CD4-positive, alpha-beta T cell treated with Interleukin-4 for 4 hours (primary cell): ENCODE measurements around the gene MAB21L2.
"Not testable (repeated sequence)": the region's sequence is repeated elsewhere in the genome, so short reads cannot be mapped to it uniquely, and the experiment has no call there.

ENCODE experiments used
- DNase-seq: peaks from one replicate; pipeline ENCODE4 v3.0.0-alpha.2; 2020

Gene MAB21L2

GRCh38 chr4:150582146-150582872 is at the start of gene MAB21L2:
Gene MAB21L2 (plus strand): TSS chr4:150582151. CDS start chr4:150583030, 879 bp downstream.
- no peak for DNase-seq

GRCh38 chr4:150533673-150534072 is 48.3 kb upstream of the MAB21L2 start:
- DNase-seq, result no peak

- DNase-seq, result no peak
Measured at GRCh38 chr4:150534818-150535217, 47.1 kb upstream of the MAB21L2 start.

- not testable (repeated sequence) for DNase-seq
Measured at GRCh38 chr4:150537911-150538310, 44.0 kb upstream of the MAB21L2 start.

- DNase-seq, result no peak
Measured at GRCh38 chr4:150540536-150540935, 41.4 kb upstream of the MAB21L2 start.

- no peak for DNase-seq
Measured at GRCh38 chr4:150540959-150541360, 41.0 kb upstream of the MAB21L2 start.

GRCh38 chr4:150541681-150542080 is 40.3 kb upstream of the MAB21L2 start:
- DNase-seq, result no peak

- no peak for DNase-seq
Measured at GRCh38 chr4:150543042-150543441, 38.9 kb upstream of the MAB21L2 start.

- DNase-seq, result no peak
Measured at GRCh38 chr4:150546286-150546685, 35.7 kb upstream of the MAB21L2 start.

- no peak for DNase-seq
Measured at GRCh38 chr4:150547154-150547838, 34.7 kb upstream of the MAB21L2 start.

- not testable (repeated sequence) for DNase-seq
Measured at GRCh38 chr4:150557811-150558210, 24.1 kb upstream of the MAB21L2 start.

GRCh38 chr4:150561143-150561737 is 20.7 kb upstream of the MAB21L2 start:
- no peak for DNase-seq

- no peak for DNase-seq
Measured at GRCh38 chr4:150562250-150562649, 19.7 kb upstream of the MAB21L2 start.

GRCh38 chr4:150562751-150563150 is 19.2 kb upstream of the MAB21L2 start:
- no peak for DNase-seq

GRCh38 chr4:150564967-150565366 is 17.0 kb upstream of the MAB21L2 start:
- DNase-seq, result not testable (repeated sequence)

GRCh38 chr4:150567070-150567469 is 14.9 kb upstream of the MAB21L2 start:
- DNase-seq, result no peak

GRCh38 chr4:150569384-150569987 is 12.5 kb upstream of the MAB21L2 start:
- no peak for DNase-seq

- DNase-seq, result no peak
Measured at GRCh38 chr4:150569998-150570535, 11.9 kb upstream of the MAB21L2 start.

GRCh38 chr4:150570862-150571261 is 11.1 kb upstream of the MAB21L2 start:
- no peak for DNase-seq

- DNase-seq, result no peak
Measured at GRCh38 chr4:150572704-150573504, 9.0 kb upstream of the MAB21L2 start.

GRCh38 chr4:150573534-150573933 is 8.4 kb upstream of the MAB21L2 start:
- DNase-seq, result no peak

- no peak for DNase-seq
Measured at GRCh38 chr4:150574678-150575077, 7.3 kb upstream of the MAB21L2 start.
